ENCODE data around the gene PCCA. TPM values are rescaled to one million over a fixed set of nuclear protein-coding genes. Genes with fewer than 3 reads are reported as not detected.

The PCCA gene
- total RNA-seq, 4 donors from 2014 or later: 21.2 to 40.9 (median 31.6) TPM

DNA sequence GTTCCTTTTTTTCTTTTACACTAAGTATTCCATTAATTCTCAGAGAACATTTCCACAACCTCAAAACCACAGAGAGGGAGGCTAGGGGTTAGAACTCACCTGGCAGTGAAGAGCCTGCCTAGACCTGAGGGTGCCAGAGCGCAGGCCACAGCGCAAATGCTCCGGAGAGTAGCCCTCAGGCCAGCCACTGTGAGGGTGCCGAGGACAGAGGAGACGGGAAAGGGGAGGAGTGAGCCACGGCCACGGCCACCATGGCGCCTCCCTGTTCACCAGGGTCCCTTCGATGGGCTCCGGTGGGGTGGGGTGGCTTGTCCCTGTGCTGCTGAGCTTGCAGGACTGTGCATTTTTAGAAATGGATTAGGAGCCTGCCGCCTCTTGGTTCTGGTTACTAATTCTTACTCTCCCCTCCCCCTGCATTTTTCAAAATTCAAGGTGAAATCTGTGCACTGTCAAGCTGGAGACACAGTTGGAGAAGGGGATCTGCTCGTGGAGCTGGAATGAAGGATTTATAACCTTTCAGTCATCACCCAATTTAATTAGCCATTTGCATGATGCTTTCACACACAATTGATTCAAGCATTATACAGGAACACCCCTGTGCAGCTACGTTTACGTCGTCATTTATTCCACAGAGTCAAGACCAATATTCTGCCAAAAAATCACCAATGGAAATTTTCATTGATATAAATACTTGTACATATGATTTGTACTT lies 440.9 kb downstream of the PCCA start:
- Histone ChIP-seq H3K9me3 (no peaks in the 10 kb centered on the region), H3K4me3 (no peak overlapping the region), H3K4me1 (no peaks in the 10 kb centered on the region), H3K36me3 (peaks cover 35% of the 10 kb centered on the region), H3K27ac (no peak overlapping the region), H3K27me3 (no peaks in the 10 kb centered on the region)
- TF ChIP-seq, protein P1, sequence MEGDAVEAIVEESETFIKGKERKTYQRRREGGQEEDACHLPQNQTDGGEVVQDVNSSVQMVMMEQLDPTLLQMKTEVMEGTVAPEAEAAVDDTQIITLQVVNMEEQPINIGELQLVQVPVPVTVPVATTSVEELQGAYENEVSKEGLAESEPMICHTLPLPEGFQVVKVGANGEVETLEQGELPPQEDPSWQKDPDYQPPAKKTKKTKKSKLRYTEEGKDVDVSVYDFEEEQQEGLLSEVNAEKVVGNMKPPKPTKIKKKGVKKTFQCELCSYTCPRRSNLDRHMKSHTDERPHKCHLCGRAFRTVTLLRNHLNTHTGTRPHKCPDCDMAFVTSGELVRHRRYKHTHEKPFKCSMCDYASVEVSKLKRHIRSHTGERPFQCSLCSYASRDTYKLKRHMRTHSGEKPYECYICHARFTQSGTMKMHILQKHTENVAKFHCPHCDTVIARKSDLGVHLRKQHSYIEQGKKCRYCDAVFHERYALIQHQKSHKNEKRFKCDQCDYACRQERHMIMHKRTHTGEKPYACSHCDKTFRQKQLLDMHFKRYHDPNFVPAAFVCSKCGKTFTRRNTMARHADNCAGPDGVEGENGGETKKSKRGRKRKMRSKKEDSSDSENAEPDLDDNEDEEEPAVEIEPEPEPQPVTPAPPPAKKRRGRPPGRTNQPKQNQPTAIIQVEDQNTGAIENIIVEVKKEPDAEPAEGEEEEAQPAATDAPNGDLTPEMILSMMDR (IDR thresholded peaks at IDR 0.05): no peak
- TF ChIP-seq POLR2AphosphoS5 (IDR thresholded peaks at IDR 0.05) (no peak), EP300 (IDR thresholded peaks at IDR 0.05) (no peak), POLR2A (IDR thresholded peaks at IDR 0.05) (no peak)
- peak in 1 of 2 donors; percentile 73 for DNase-seq (ENCODE audit: low spot score in 2 of 2)
- WGBS: 94% methylated on average over 9 of the region's 15 CpGs

DNA sequence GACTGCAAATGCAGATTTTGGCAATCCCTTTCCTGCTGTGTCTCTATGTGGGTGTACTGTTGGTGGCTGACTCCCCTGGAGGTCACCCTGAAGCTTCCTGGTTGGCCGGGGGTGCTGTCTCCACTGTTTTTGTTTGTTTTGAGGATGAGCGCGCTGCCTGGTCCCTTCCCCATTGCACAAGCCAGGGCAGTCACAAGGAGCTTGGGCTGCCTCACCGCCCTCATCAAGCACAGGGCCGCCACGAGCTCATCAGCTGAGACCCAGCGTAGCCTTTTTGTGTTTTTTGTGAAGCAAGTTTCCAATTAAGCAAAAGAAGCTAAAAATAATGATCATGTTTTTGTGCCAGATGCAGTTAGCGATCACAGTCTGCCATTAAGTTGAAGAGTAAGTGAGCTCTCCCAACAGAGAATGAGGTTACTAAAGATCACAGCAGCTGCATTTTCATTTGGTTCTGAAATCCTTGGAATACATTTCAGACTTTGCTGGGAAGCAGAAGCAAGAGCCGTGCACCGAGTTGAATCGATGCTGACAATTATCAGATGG lies 441.8 kb downstream of the PCCA start:
- Histone ChIP-seq H3K36me3 (peaks cover 35% of the 10 kb centered on the region), H3K4me1 (no peaks in the 10 kb centered on the region), H3K27me3 (no peaks in the 10 kb centered on the region), H3K27ac (peak overlapping the region; percentile 4), H3K4me3 (no peak overlapping the region), H3K9me3 (no peaks in the 10 kb centered on the region)
- DNase-seq (ENCODE audit: low spot score in 2 of 2): peak in 1 of 2 donors; percentile 80
- TF ChIP-seq POLR2AphosphoS5 (IDR thresholded peaks at IDR 0.05) (no peak), POLR2A (IDR thresholded peaks at IDR 0.05) (no peak), EP300 (IDR thresholded peaks at IDR 0.05) (no peak)
- TF ChIP-seq, protein P1 (IDR thresholded peaks at IDR 0.05): no peak
- WGBS: 68% methylated on average over 11 of the region's 11 CpGs

DNA sequence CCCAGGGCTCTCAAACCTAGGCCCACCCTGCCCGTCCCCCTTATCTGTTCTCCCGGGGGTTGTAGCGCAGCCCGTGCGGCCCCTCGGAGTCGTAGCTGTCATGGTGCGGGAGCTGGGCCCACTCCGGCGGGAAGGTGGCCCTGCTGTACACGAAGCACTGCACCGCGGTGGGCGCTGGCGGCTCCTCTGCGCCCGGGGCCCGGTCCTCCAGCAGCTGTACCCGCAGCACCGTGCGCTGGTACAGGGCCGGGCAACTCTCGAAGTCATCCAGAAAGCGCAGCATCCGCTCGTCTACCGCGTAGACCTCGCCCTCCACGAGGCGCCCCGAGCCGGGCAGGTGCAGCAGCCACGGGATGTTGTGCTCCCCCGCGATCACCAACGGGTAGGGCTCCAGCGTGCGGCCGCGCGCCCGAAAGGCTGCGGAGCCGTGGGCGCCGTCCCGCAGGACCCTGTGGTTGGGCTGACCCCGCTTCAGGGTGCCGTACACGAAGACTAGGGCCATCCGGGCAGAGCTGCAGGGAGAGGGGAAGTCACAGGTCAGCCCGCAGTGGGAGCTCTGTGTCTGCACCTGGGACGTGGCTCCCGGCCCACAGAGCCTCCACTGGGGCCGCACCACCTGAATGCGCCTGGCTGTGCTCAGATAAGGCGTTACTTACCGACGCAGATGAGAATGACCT lies 443.3 kb downstream of the PCCA start:
- H3K4me1 ChIP-seq: no peaks in the 10 kb centered on the region
- TF ChIP-seq EP300 (IDR thresholded peaks at IDR 0.05) (no peak), POLR2AphosphoS5 (IDR thresholded peaks at IDR 0.05) (no peak), POLR2A (IDR thresholded peaks at IDR 0.05) (no peak)
- TF ChIP-seq, protein P1 (IDR thresholded peaks at IDR 0.05): no peak
- H3K4me3 ChIP-seq: no peak overlapping the region
- H3K36me3 ChIP-seq: peaks cover 34% of the 10 kb centered on the region
- no peaks in the 10 kb centered on the region for H3K27me3 ChIP-seq
- H3K9me3 ChIP-seq: no peaks in the 10 kb centered on the region
- DNase-seq (ENCODE audit: low spot score in 2 of 2): peak in 1 of 2 donors; percentile 74
- H3K27ac ChIP-seq: no peak overlapping the region
- WGBS: 94% methylated on average over 17 of the region's 60 CpGs

DNA sequence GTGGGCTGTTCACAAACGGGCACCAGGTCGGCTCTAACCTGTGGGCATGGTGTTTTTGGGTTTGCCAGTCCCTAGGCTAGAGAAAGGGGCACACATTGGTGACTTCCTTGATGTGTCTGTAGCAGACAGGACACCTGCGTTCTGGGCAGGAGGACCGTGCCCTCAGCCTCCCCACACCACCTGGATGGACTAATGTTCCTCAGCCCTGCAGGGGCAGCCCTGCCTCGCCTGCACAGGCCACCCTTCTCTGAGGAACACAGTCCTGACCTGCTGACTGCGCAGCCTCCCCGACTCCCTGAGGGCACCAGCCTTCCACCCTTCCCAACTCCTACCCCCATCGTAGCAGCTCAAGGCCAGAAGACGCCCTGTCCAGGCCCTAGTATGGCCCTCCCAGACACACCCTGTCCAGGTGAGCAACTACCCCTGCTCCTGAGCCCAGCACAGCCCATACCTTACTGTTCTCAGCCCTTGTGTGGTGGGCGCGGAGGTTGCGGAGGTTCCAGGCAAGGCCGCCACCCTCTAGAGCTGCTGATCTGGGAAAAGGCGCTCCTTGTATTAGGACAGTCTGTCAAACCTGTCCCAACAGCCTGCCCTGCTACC lies 444.0 kb downstream of the PCCA start:
- Histone ChIP-seq H3K9me3 (no peaks in the 10 kb centered on the region), H3K27ac (no peak overlapping the region), H3K4me1 (no peaks in the 10 kb centered on the region), H3K36me3 (peaks cover 28% of the 10 kb centered on the region), H3K4me3 (no peak overlapping the region), H3K27me3 (no peaks in the 10 kb centered on the region)
- DNase-seq (ENCODE audit: low spot score in 2 of 2): peak in 1 of 2 donors; percentile 67
- TF ChIP-seq POLR2AphosphoS5 (IDR thresholded peaks at IDR 0.05) (no peak), POLR2A (IDR thresholded peaks at IDR 0.05) (no peak), EP300 (IDR thresholded peaks at IDR 0.05) (no peak)
- TF ChIP-seq, protein P1 (IDR thresholded peaks at IDR 0.05): no peak
- 97% methylated on average over 10 of the region's 14 CpGs for WGBS

All from suprapubic skin (tissue), 4 donors.